ENCODE results near the gene TSPAN5. TPM values are rescaled to one million over a fixed set of nuclear protein-coding genes. Genes with fewer than 3 reads are reported as not detected.
"Not testable (repeated sequence)": the region's sequence is repeated elsewhere in the genome, so short reads cannot be mapped to it uniquely, and the experiment has no call there.

Gene TSPAN5
- total RNA-seq, result 8.6 TPM
- long read RNA-seq, transcript TSPAN5-201 (8 exons, 3,365 nt), result major isoform, 17 of 29 reads
- long read RNA-seq, partial matches to known transcripts, result 0 of 29 reads
- long read RNA-seq, other reads (novel, unspliced or antisense), result 10 of 29 reads

DNA sequence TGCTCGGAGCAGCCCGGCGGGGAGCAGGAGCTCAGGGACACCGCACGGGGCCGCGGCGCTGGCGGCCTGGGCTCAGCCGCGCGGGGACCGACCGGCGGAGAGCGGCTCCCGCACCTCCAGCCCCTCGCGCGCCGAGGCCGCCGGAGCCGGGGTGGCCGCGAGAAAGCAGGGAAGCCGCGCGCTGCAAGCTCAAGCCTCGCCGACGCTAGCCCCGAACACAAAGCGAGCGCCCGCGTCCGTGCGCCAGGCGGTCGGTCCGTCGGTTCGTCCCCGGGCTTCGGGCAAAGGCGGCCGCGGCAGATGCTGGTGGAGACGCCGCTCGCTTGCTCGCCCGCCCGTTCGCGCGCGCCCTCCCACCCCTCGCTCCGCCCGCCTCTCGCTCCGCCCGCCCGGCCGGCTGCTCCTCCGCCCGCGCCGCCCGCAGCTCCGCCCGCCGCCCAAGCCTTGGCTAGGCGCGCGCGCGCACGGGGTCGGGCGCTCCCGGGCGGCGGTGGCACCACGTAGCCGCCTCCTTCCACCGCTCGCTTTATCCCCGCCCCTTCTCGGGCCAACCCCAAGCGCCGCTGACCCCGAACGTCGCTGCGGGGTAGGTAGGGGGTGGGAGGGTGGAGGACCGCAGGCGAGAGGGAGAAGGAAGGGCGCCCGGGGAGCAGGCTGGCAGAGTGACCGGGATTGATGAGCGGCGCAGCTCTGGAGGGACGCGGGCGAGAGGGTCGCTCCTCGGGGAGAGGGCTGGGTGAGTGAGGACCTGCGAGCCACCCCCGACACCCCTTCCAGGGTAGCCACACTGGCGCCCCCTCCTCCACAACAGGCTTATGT, at the start of gene TSPAN5:
Gene TSPAN5 (minus strand): TSS at position 325 of the 819 bp plus-strand sequence.
- DNase-seq (ENCODE audit: low spot score), result peak; percentile 83
- intact Hi-C loops (cut with DNase I), result loop anchor here (2.0 to 5.0 kb wide), 4 partner anchors 136 to 338 kb away; partner anchors contain the start of gene EIF4E

DNA sequence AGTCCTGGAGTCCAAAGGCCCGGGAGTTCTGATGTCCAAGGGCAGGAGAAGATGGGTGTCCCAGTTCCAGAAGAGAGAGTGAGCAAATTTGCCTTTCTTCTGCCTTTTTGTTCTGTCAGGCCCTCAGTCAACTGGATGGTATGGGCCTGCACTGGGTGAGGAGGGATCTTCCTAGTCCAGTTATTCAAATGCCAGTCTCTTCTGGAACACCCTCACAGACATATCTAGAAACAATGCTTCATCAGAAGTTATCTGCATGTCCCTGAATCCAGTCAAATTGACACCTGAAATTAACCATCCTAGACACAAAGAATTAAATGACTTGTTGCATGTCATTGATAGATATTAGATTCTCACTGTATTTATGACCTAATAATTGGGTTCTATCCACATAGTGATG, 48.5 kb upstream of the TSPAN5 start:
- no peak for DNase-seq (ENCODE audit: low spot score)
- intact Hi-C loops (cut with DNase I), result no loop called here

DNA sequence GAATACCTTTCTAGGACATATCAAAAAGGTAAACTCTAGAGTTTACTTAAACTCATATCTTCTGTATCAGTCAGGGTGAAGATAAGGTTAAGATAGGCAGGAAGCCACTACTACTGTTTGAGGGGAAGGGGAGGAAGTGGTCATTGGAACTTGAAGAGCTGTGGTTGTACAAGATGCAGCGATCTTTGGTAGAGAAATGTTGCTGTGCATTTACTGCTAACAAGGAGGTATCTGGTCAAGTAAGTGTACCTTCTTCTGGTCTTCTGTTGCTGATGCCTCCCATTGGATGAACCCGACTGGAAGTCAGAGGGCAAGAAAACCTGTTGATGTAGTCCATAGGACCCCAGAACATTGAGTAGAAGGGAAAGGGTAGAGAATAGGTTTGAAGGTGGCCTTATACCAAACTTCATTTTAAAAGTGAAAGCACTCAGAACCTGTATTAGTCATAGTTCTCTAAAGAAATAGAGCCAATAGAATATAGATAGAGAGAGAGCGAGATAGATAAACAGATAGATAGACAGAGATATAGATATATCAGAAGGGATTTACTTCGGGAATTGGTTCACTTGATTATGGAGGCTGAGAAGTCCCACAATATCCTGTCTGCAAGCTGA, 47.9 kb upstream of the TSPAN5 start:
- intact Hi-C loops (cut with DNase I), result no loop called here
- no peak for DNase-seq (ENCODE audit: low spot score)

DNA sequence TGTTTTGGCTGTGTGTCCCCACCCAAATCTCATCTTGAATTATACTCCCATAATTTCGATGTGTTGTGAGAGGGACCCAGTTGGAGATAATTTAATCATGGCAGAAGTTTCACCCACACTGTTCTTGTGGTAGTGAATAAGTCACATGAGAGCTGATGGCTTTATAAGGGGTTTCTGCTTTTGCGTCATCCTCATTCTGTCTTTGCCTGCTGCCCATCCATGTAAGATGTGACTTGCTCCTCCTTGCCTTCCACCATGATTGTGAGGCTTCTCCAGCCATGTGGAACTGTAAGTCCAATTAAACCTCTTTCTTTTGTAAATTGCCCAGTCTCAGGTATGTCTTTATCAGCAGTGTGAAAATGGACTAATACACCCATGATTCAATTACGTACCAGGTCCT, 47.2 kb upstream of the TSPAN5 start:
- intact Hi-C loops (cut with DNase I); DNase-seq (ENCODE audit: low spot score): not testable (repeated sequence)

DNA sequence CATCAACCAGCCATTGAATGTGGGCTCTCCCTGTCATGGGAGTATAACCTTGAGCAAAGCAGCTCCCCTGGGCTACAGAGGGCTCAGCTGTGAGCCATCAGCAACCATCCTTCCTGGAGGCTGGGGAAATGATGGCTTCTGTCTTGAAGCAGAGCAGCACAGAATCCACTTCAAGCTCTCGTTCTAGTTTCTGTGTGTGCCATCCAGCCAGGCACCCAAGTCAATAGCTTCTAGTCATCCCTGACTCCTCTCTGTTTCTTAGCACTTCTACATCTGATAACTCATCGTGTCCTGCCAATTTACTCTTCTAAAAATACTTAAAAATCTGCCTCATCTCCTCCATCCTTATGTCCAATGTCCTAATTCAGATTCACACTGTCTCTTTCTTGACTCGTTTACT, 42.2 kb upstream of the TSPAN5 start:
- DNase-seq (ENCODE audit: low spot score), result no peak
- intact Hi-C loops (cut with DNase I), result no loop called here

DNA sequence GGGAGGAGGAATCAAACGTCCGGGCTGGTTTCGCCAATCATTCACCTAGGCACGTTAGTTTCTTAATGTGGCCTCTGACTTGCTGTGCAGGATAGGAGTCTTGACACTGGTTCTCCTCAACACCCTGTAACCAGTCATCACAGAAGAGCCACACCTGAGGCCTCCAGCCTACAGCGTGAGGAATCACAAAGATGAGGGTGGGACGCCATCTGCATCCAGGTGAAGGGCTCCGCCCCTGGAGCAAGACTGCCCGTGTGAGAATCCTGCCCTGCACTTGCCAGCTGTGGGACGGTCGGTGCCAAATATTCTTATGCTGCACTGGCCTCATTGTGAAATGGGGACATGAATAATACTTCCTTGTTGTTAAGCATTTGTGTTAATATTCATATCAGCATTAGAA, 35.7 kb upstream of the TSPAN5 start:
- no peak for DNase-seq (ENCODE audit: low spot score)

DNA sequence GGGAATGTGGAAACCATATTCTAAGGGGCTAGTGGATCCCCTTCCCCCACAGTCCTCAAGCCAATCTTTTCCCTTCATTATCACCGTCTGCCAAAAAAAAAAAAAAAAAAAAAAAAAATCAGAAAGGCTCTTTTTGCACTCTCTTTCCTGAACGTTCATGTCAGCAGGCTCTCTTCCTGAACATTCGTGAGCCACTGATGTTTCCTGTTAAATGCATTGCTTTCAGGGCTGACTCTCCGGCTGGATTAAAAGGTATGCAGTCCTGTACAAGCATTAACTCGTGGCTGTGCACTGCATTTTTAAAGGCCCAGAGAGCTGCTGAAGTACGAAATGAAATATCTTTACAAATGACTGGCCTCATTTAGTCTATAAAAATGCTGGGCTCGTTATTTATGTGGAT, 34.0 kb upstream of the TSPAN5 start:
- intact Hi-C loops (cut with DNase I), result no loop called here
- DNase-seq (ENCODE audit: low spot score), result no peak

More for the DNA sequence above, 35.7 kb upstream of the TSPAN5 start:
- intact Hi-C loops (cut with DNase I), result no loop called here

DNA sequence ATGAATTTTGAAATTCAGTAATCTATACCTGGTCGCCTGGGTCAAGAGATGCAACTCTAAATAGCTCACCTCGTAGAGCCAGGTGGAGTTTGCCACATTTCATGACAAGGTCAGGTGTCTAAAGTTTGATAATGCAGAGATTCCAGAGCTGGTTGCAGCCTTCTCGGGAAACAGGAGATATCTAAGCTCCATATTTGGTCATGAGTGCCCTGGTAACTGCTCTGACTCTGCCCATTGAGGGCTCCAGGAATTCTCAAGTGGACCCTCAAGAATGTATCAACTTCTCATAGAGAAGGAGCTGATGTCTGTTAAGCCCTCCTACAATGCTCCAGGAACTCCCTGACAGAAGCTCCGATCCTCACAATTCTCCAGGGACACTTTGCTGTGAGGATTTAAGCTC, 33.2 kb upstream of the TSPAN5 start:
- intact Hi-C loops (cut with DNase I), result no loop called here
- no peak for DNase-seq (ENCODE audit: low spot score)

DNA sequence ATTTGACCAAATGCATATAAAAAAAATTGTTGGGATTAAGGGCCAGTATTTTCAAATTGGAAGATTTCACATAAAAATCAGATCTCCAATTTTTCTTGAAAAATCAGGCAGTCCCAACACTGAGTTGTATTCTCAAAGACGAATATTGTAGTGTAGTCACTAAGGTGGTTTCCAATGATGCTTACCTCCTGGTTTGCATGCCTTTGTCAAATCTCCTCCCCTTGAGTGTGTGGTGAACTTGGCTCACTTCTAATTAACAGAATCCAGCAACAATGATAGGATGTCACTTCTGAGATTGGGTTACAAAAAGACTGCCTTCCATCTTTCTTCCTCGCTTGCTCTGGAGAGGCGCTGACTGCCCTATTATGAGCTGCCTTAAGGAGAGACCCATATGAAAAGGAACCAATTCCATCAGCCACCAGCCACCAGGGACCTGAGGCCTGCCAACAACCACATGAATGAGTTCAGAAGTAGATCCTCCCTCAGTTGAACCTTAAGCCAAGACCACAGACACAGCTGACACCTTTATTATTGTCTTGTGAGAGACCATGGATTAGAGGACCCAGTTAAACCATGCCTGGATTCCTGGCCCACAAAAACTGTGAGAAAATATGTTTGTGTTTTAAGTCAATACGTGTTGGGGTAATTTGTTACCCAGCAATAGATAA, 31.2 kb upstream of the TSPAN5 start:
- DNase-seq (ENCODE audit: low spot score), result no peak
- intact Hi-C loops (cut with DNase I), result no loop called here

DNA sequence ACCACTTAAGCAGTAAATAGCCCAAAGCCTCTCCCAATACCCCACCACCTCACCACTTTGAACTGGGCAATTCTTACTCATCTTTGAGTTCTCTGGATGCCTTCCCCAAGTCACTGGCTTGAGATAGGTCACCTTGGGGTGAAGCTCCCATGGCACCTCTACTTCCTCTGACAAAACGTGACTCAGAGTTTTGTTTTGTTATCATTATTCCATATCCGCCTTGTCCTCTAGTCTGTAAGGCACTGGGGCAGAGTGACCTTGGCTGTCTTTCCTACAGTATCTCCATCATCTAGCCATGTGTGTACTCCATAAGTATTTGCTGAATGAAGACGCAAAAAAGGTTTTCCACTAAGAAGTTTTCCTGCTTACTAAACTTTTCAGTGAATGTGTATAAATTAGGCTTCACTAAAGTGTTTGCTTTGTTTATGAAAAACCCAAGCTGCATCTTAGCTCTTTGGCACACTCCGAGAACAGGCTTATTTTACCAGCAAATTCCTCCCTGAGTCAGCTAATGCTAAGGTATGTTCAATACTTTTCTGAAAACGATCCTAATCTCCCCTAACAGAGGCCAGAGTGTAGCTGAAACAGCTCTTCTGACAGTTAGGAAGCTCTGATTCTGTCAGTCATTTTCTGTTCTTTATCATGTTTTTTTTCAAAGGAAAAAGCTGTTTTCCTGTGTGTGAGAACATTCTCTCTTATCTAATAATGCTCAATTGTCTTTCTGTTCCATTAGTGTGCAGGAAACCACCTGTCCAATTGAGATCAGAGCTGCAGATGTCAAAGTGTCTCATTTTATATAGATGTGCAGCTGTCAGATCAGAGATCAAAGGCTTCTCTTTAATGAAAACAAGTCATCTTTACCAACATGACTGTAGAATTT, 30.2 kb upstream of the TSPAN5 start:
- intact Hi-C loops (cut with DNase I), result no loop called here
- DNase-seq (ENCODE audit: low spot score), result no peak

DNA sequence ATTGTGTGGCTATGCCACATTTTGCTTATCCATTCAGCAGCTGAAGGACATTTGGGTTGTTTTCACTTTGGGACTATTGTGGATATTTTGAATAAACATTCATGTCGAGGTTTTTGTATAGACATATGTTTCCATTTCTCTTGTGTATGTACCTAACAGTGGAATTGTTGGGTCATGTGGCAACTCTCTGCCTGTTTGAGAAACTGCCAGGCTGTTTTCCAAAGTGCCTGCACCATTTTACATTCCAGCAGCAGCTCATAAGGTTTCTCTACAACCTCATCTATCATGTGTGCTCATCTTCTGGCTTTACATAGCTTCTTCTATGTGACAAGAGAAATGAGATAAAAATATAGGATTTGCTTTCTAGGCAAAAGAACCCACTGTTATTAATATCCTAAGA, 29.5 kb upstream of the TSPAN5 start:
- DNase-seq (ENCODE audit: low spot score), result no peak
- intact Hi-C loops (cut with DNase I), result no loop called here

DNA sequence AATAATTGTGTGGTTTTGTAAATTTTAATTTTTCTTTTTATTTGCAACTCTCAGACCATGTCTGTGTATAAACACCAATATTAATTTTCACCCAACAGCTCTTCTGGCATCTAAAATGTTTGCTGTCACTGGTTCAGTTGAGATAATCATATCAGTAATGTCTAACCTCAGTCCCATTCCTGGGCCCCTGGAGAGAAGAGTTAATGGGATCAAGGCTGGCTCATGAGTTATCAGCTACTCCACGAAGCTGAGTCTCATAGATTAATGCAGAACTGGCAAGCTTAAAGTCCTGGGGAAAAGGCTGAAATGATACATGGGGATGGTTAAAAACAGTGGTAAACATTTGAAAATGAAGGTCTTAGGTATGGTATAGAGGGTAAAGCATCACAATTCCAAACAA, 28.4 kb upstream of the TSPAN5 start:
- intact Hi-C loops (cut with DNase I), result no loop called here
- no peak for DNase-seq (ENCODE audit: low spot score)

DNA sequence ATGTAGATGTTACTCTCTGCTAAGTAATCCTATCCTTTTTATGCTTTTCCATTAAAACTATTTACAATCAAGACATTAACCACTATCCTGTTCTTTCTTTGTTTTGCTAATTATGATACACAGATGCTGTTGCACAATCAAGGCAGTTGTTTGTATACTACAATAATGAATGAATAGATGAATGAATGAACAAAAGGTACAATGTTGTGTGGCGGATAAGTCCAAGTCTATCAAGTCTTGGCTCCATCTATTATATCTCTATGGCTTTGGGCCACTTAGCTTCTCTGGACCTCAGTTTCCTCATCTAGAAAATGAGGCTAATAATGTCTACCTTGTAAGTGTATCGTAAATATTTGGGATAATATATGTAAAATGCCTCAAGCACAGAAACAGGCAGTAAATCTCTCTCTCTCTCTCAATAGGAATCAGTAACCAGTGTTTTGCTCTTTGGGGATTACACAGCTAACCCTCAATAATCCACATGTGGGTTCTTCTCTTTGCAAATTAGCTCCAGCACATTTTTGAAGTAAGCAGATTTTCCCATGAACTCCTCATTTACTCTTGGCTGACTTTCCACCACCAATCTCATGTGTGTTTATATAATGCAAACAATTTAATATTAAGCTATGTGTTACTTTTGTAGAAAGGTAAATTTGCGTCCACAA, 27.8 kb upstream of the TSPAN5 start:
- intact Hi-C loops (cut with DNase I), result no loop called here

DNA sequence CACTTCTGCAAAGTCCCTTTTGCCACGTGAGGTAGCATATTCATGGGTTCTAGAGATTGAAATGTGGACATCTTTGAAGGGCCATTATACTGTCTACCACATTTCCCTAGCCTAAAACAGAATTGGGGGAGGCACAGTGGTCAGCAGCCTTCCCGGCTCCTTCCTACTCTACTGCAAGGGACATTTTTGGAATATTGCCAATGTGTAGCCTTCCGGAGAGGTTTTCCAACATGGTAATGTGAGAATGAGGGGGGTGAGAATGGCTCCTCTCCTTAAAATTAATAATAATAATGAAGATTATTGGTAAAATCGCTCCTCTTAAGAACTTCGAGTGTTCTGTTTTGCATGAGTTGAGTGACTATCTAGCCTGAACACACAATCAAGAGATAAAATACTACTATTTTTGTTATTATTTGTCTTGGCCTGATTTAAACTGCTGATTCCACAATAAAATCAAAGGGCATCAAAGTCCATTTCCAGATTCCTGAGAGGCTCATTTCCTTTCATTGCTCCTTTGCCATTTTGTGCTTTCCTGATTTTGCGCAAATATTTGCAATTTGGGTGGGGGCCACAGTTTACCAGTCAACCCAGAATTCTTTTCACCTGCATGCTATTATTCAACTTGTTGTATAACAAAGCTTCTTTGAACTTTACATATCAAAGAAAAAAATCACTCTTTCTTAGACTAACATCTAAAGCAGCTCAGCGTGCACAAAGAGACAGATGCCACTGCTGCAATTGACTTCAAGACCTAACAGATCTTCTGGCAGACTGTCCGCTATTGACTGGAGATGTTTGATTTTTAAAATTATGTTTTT, 27.0 kb upstream of the TSPAN5 start:
- DNase-seq (ENCODE audit: low spot score), result no peak
- intact Hi-C loops (cut with DNase I), result no loop called here

More for the DNA sequence above, 27.8 kb upstream of the TSPAN5 start:
- DNase-seq (ENCODE audit: low spot score), result no peak

DNA sequence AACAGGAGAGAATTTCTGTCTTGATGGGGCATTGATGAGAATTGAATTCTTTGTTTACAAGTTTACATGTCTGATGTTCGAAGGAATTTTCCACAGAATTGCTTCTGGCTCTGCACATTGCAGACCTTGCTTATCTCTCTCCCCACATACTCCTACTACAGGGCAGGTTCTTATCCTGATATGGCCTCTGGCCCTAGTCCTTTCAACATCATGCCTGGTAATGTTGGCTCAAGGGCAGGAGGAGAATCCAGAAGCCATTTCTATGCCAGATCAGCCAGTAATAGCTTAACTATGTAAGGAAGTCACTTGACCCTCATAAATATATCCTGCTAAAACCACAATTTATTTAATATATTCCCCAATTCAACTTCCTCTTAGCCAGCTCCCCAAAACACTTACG, 24.3 kb upstream of the TSPAN5 start:
- DNase-seq (ENCODE audit: low spot score), result no peak
- intact Hi-C loops (cut with DNase I), result no loop called here

DNA sequence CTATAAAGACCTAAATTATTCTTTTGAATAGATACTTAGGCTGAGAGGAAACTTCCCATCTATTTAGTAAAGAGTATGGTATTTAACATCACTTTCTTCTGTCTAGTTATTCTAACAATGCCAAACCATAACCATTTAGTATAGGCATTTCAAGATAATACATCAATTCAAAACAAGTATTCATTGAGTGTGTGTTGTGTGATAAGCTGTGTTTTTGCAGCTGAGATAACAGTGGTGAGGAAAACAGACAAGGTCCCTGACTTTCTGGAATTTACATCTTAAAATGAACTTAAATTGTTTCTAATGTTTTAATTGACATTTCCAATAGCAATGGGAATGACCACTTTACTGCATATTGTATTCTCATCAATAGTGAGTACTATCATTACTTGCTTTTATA, 22.4 kb upstream of the TSPAN5 start:
- no peak for DNase-seq (ENCODE audit: low spot score)

DNA sequence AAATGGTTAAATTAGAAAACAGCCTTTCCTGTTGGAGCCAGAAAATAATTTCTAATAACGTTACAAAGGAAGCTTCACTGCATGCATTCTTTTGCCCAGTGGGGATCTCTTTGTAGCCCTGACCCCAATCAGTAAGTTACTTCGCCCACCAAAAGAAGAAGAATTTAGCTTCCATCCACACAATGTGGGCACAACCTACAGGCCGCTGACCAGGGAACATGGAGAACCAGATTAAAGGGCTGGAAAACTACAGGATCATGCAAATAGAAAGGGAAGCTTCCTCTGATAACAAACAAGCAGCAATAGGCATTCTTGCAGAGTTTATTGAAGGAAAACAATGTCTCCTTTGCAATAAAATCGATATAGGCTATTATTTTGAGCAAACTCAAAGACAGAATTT, 21.3 kb upstream of the TSPAN5 start:
- intact Hi-C loops (cut with DNase I), result no loop called here
- DNase-seq (ENCODE audit: low spot score), result no peak

More for the DNA sequence above, 22.4 kb upstream of the TSPAN5 start:
- intact Hi-C loops (cut with DNase I), result no loop called here

DNA sequence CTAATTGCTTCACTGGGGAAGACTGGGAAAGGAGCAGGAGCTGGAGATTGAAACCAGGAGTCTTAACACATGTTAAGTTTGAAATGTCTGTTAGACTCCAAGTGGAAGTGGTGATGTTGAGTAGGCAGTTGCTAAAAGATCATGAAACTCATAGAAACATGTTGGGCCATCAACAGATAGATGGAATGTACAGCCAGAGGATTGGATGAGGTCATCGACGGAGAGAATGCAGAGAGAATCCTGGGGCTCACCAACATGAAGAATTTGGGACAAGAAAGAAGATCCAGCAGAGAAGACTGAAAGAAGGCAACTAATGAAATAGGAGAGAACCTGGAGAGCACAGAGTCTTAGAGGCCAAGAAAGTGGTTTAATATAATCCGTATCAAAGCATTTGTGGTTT, 19.4 kb upstream of the TSPAN5 start:
- intact Hi-C loops (cut with DNase I), result no loop called here
- DNase-seq (ENCODE audit: low spot score), result no peak
